ELF-1 (cell line): ENCODE results near the gene ATP6V1G1.
A peak's percentile ranks its signal among the peaks of the same experiment; 100 is the strongest.
"Not testable (repeated sequence)": the region's sequence is repeated elsewhere in the genome, so short reads cannot be mapped to it uniquely, and the experiment has no call there.

ENCODE experiments used
- DNase-seq: peaks from one replicate; pipeline ENCODE4 v3.0.0-alpha.2; 2016; ENCODE audit warnings: low read depth, low spot score

ATP6V1G1 gene

GRCh38 chr9:114578134-114578533 is 9.4 kb upstream of the ATP6V1G1 start:
- not testable (repeated sequence) for DNase-seq

- DNase-seq: peak; percentile 34
Measured at GRCh38 chr9:114580609-114581193, 6.9 kb upstream of the ATP6V1G1 start.

- DNase-seq: peak; percentile 68
Measured at GRCh38 chr9:114583371-114584155, 4.0 kb upstream of the ATP6V1G1 start.

GRCh38 chr9:114588210-114588609 is 641 bp downstream of the ATP6V1G1 start:
- DNase-seq: no peak

- peak; percentile 32 for DNase-seq
Measured at GRCh38 chr9:114588651-114589526, 1.3 kb downstream of the ATP6V1G1 start.

GRCh38 chr9:114590328-114590727 is 2.8 kb downstream of the ATP6V1G1 start:
- no peak for DNase-seq

GRCh38 chr9:114591291-114591787 is 3.8 kb downstream of the ATP6V1G1 start:
- no peak for DNase-seq

GRCh38 chr9:114591849-114592248 is 4.3 kb downstream of the ATP6V1G1 start:
- no peak for DNase-seq

- no peak for DNase-seq
Measured at GRCh38 chr9:114592356-114592755, 4.8 kb downstream of the ATP6V1G1 start.

- DNase-seq: no peak
Measured at GRCh38 chr9:114594136-114594535, 6.6 kb downstream of the ATP6V1G1 start.

GRCh38 chr9:114600502-114601248 is 13.1 kb downstream of the ATP6V1G1 start:
- DNase-seq: not testable (repeated sequence)

- not testable (repeated sequence) for DNase-seq
Measured at GRCh38 chr9:114601787-114602186, 14.2 kb downstream of the ATP6V1G1 start.

- DNase-seq: no peak
Measured at GRCh38 chr9:114602620-114603019, 15.1 kb downstream of the ATP6V1G1 start.

- no peak for DNase-seq
Measured at GRCh38 chr9:114603248-114603647, 15.7 kb downstream of the ATP6V1G1 start.

GRCh38 chr9:114604989-114605388 is 17.4 kb downstream of the ATP6V1G1 start:
- DNase-seq: no peak

- peak; percentile 89 for DNase-seq
Measured at GRCh38 chr9:114606068-114606467, 18.5 kb downstream of the ATP6V1G1 start.

- no peak for DNase-seq
Measured at GRCh38 chr9:114606597-114607207, 19.1 kb downstream of the ATP6V1G1 start.

GRCh38 chr9:114607671-114608524 is 20.3 kb downstream of the ATP6V1G1 start:
- no peak for DNase-seq

GRCh38 chr9:114608525-114608796 is 20.9 kb downstream of the ATP6V1G1 start:
- DNase-seq: no peak
